ENCODE results near the gene ICA1L. TPM values are rescaled to one million over a fixed set of nuclear protein-coding genes. Genes with fewer than 3 reads are reported as not detected.

Gene ICA1L
- total RNA-seq, 1 donor from 2014 or later: 6.5 TPM

- Mint-ChIP-seq H3K9me3 (ENCODE audit: unreplicated experiment) (no peaks in the 10 kb centered on the region), H3K36me3 (ENCODE audit: unreplicated experiment) (peaks cover 17% of the 10 kb centered on the region), H3K4me1 (ENCODE audit: unreplicated experiment) (peaks cover 14% of the 10 kb centered on the region), H3K27me3 (ENCODE audit: unreplicated experiment) (no peaks in the 10 kb centered on the region), H3K4me3 (ENCODE audit: unreplicated experiment) (no peak overlapping the region), H3K27ac (ENCODE audit: unreplicated experiment) (no peak overlapping the region)
- no peak for DNase-seq (ENCODE audit: extremely low spot score, unreplicated experiment)
- TF ChIP-seq CTCF (IDR thresholded peaks at IDR 0.05): no peak
Measured at GRCh38 chr2:202765436-202765835, 106.1 kb downstream of the ICA1L start.

GRCh38 chr2:202764991-202765390, 106.6 kb downstream of the ICA1L start:
- no peak for DNase-seq (ENCODE audit: extremely low spot score, unreplicated experiment)
- H3K4me3 Mint-ChIP-seq (ENCODE audit: unreplicated experiment): no peak overlapping the region
- peaks cover 18% of the 10 kb centered on the region for H3K36me3 Mint-ChIP-seq (ENCODE audit: unreplicated experiment)
- no peak for TF ChIP-seq CTCF (IDR thresholded peaks at IDR 0.05)
- H3K27me3 Mint-ChIP-seq (ENCODE audit: unreplicated experiment): no peaks in the 10 kb centered on the region
- H3K9me3 Mint-ChIP-seq (ENCODE audit: unreplicated experiment): no peaks in the 10 kb centered on the region
- H3K27ac Mint-ChIP-seq (ENCODE audit: unreplicated experiment): no peak overlapping the region
- H3K4me1 Mint-ChIP-seq (ENCODE audit: unreplicated experiment): peaks cover 14% of the 10 kb centered on the region

GRCh38 chr2:202763916-202764315, 107.7 kb downstream of the ICA1L start:
- H3K4me3 Mint-ChIP-seq (ENCODE audit: unreplicated experiment): no peak overlapping the region
- DNase-seq (ENCODE audit: extremely low spot score, unreplicated experiment): no peak
- peaks cover 6% of the 10 kb centered on the region for H3K4me1 Mint-ChIP-seq (ENCODE audit: unreplicated experiment)
- H3K9me3 Mint-ChIP-seq (ENCODE audit: unreplicated experiment): no peaks in the 10 kb centered on the region
- no peak overlapping the region for H3K27ac Mint-ChIP-seq (ENCODE audit: unreplicated experiment)
- TF ChIP-seq CTCF (IDR thresholded peaks at IDR 0.05): no peak
- H3K36me3 Mint-ChIP-seq (ENCODE audit: unreplicated experiment): peaks cover 15% of the 10 kb centered on the region
- H3K27me3 Mint-ChIP-seq (ENCODE audit: unreplicated experiment): no peaks in the 10 kb centered on the region

GRCh38 chr2:202762556-202762955, 109.0 kb downstream of the ICA1L start:
- Mint-ChIP-seq H3K9me3 (ENCODE audit: unreplicated experiment) (no peaks in the 10 kb centered on the region), H3K4me3 (ENCODE audit: unreplicated experiment) (no peak overlapping the region), H3K4me1 (ENCODE audit: unreplicated experiment) (peaks cover 6% of the 10 kb centered on the region), H3K36me3 (ENCODE audit: unreplicated experiment) (peaks cover 16% of the 10 kb centered on the region), H3K27me3 (ENCODE audit: unreplicated experiment) (no peaks in the 10 kb centered on the region), H3K27ac (ENCODE audit: unreplicated experiment) (no peak overlapping the region)
- DNase-seq (ENCODE audit: extremely low spot score, unreplicated experiment): no peak
- no peak for TF ChIP-seq CTCF (IDR thresholded peaks at IDR 0.05)

GRCh38 chr2:202760848-202761247, 110.7 kb downstream of the ICA1L start:
- no peak overlapping the region for H3K4me3 Mint-ChIP-seq (ENCODE audit: unreplicated experiment)
- peaks cover 6% of the 10 kb centered on the region for H3K4me1 Mint-ChIP-seq (ENCODE audit: unreplicated experiment)
- DNase-seq (ENCODE audit: extremely low spot score, unreplicated experiment): no peak
- H3K9me3 Mint-ChIP-seq (ENCODE audit: unreplicated experiment): no peaks in the 10 kb centered on the region
- H3K27me3 Mint-ChIP-seq (ENCODE audit: unreplicated experiment): no peaks in the 10 kb centered on the region
- no peak for TF ChIP-seq CTCF (IDR thresholded peaks at IDR 0.05)
- H3K27ac Mint-ChIP-seq (ENCODE audit: unreplicated experiment): no peak overlapping the region
- H3K36me3 Mint-ChIP-seq (ENCODE audit: unreplicated experiment): peaks cover 23% of the 10 kb centered on the region
